Erythroblast (primary cell): ENCODE data around the gene EPHA4.

ENCODE experiments used
- GATA1 ChIP-seq: IDR thresholded peaks from 2 replicates; pipeline ENCODE4 v1.6.1; 2011; ENCODE audit warnings: low read depth, mild to moderate bottlenecking, control low read depth, low read length, moderate library complexity
- POLR2A ChIP-seq: IDR thresholded peaks from 2 replicates; pipeline ENCODE4 v1.6.1; 2011; ENCODE audit warnings: mild to moderate bottlenecking, low read length

- TF ChIP-seq POLR2A (no peak), GATA1 (no peak)
Observed at GRCh38 chr2:221552291-221552690, 19.8 kb downstream of the EPHA4 start.
